ENCODE data around the gene TSPAN33. TPM values are rescaled to one million over a fixed set of nuclear protein-coding genes. Genes with fewer than 3 reads are reported as not detected.

TSPAN33 gene
- total and polyA plus RNA-seq, 10 of the 15 experiments (the other 5 are each of a cell fraction or from before 2014, with no cell fraction given): 12.0 to 123 (median 86.3) TPM

DNA sequence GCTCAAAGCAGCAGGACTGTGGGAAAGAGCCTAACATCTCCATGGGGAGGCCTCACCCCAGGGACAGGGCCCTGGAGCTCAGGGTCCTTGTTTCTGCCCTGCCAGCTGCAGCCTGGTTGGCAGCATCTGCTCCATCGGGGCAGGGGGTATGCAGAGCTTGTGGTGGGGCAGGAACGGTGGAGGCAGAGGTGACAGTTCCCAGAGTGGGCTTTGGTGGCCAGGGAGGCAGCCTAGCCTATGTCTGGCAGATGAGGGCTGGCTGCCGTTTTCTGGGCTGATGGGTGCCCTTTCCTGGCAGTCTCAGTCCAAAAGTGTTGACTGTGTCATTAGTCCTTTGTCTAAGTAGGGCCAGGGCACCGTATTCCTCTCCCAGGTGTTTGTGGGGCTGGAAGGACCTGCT lies 68.1 kb downstream of the TSPAN33 start:
- Histone ChIP-seq H3K9me3 (replicated peaks; ENCODE audit: control insufficient read depth, insufficient read depth, low read length) (no peaks in the 10 kb centered on the region), H2AFZ (ENCODE audit: control insufficient read depth, low read depth, low read length) (no peak overlapping the region), H4K20me1 (ENCODE audit: control insufficient read depth, insufficient read depth) (no peaks in the 10 kb centered on the region), H3K4me1 (ENCODE audit: control insufficient read depth, insufficient read depth, low read length) (no peaks in the 10 kb centered on the region), H3K9ac (ENCODE audit: control insufficient read depth, insufficient read depth, low read length) (no peak overlapping the region), H3K4me3 (no peak overlapping the region), H3K27ac (ENCODE audit: control insufficient read depth, insufficient read depth) (no peak overlapping the region), H3K27me3 (replicated peaks in 1 of 2; ENCODE audit: control insufficient read depth in 2 of 2, insufficient read depth in 2 of 2, low read length in 1 of 2) (no peaks in the 10 kb centered on the region), H3K36me3 (ENCODE audit: control insufficient read depth in 2 of 2, insufficient read depth in 2 of 2, low read length in 1 of 2) (peaks cover 0 to 3% of the 10 kb centered on the region in 2 experiments; a peak in 1 of 4 replicates), H3K4me2 (ENCODE audit: control insufficient read depth, insufficient read depth) (no peak overlapping the region), H3K79me2 (ENCODE audit: control insufficient read depth, insufficient read depth, low read length) (no peaks in the 10 kb centered on the region)
- DNase-seq (ENCODE audit: low read depth, low spot score) (no peak), ATAC-seq (no peak), FAIRE-seq (no peak)
- RAD21 ChIA-PET (ENCODE audit: unreplicated experiment): interaction anchor here (1.6 to 7.3 kb wide), 4 partner anchors 50 to 473 kb away, joined by 3 to 67 read pairs (median 6); partner anchors contain the start of gene CALU
- CTCF ChIA-PET: interaction anchor here (1.1 to 9.6 kb wide), 5 partner anchors 49 to 785 kb away, joined by 3 to 109 read pairs (median 9); no protein-coding TSS in a partner anchor
- WGBS (ENCODE audit: insufficient coverage, insufficient replicate concordance, low lambda C conversion rate, missing lambda C conversion rate): 56% methylated on average over 4 of the region's 4 CpGs
- SMC1A ChIA-PET (ENCODE audit: uncharacterized antibody, unreplicated experiment): interaction anchor here (2.3 kb wide), 1 partner anchor 46 kb away, joined by 7 read pairs; no protein-coding TSS in a partner anchor
- intact Hi-C loops (cut with micrococcal nuclease; ENCODE audit: unreplicated experiment) (loop anchor here (10.0 kb wide), 1 partner anchor 248 kb away; no protein-coding TSS in a partner anchor), in situ Hi-C loops (cut with MboI) (loop anchor here (5.0 kb wide), 1 partner anchor 305 kb away; no protein-coding TSS in a partner anchor)
- BruUV-seq (replicated peaks): no TSS peak
- POLR2A ChIA-PET: interaction anchor here (0.9 to 1.0 kb wide), 2 partner anchors 49 to 273 kb away, joined by 3 read pairs; no protein-coding TSS in a partner anchor
- TF ChIP-seq SMC3 (IDR thresholded peaks at IDR 0.05; ENCODE audit: borderline replicate concordance, low read length): no peak
- TF ChIP-seq, protein P1, sequence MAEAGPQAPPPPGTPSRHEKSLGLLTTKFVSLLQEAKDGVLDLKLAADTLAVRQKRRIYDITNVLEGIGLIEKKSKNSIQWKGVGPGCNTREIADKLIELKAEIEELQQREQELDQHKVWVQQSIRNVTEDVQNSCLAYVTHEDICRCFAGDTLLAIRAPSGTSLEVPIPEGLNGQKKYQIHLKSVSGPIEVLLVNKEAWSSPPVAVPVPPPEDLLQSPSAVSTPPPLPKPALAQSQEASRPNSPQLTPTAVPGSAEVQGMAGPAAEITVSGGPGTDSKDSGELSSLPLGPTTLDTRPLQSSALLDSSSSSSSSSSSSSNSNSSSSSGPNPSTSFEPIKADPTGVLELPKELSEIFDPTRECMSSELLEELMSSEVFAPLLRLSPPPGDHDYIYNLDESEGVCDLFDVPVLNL (IDR thresholded peaks at IDR 0.05; ENCODE audit: low read depth, low read length): no peak
- TF ChIP-seq, protein P2, sequence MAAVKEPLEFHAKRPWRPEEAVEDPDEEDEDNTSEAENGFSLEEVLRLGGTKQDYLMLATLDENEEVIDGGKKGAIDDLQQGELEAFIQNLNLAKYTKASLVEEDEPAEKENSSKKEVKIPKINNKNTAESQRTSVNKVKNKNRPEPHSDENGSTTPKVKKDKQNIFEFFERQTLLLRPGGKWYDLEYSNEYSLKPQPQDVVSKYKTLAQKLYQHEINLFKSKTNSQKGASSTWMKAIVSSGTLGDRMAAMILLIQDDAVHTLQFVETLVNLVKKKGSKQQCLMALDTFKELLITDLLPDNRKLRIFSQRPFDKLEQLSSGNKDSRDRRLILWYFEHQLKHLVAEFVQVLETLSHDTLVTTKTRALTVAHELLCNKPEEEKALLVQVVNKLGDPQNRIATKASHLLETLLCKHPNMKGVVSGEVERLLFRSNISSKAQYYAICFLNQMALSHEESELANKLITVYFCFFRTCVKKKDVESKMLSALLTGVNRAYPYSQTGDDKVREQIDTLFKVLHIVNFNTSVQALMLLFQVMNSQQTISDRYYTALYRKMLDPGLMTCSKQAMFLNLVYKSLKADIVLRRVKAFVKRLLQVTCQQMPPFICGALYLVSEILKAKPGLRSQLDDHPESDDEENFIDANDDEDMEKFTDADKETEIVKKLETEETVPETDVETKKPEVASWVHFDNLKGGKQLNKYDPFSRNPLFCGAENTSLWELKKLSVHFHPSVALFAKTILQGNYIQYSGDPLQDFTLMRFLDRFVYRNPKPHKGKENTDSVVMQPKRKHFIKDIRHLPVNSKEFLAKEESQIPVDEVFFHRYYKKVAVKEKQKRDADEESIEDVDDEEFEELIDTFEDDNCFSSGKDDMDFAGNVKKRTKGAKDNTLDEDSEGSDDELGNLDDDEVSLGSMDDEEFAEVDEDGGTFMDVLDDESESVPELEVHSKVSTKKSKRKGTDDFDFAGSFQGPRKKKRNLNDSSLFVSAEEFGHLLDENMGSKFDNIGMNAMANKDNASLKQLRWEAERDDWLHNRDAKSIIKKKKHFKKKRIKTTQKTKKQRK (IDR thresholded peaks at IDR 0.05; ENCODE audit: low read depth, low read length): no peak
- no peak for TF ChIP-seq IKZF1 (conservative IDR thresholded peaks at IDR 0.05)

Measured in GM12878 (cell line).